Hematopoietic multipotent progenitor cell treated with erythropoietin and hydrocortisone succinate and interleukin-3 and kit ligand, for 15 days (in vitro differentiated cells): ENCODE data around the gene TEKT4.
"Not testable (repeated sequence)": the region's sequence is repeated elsewhere in the genome, so short reads cannot be mapped to it uniquely, and the experiment has no call there.

Source experiments
- DNase-seq: peaks from one replicate; pipeline ENCODE4 v3.0.0-alpha.2; 2015; ENCODE audit warnings: low spot score

TEKT4 gene

DNA sequence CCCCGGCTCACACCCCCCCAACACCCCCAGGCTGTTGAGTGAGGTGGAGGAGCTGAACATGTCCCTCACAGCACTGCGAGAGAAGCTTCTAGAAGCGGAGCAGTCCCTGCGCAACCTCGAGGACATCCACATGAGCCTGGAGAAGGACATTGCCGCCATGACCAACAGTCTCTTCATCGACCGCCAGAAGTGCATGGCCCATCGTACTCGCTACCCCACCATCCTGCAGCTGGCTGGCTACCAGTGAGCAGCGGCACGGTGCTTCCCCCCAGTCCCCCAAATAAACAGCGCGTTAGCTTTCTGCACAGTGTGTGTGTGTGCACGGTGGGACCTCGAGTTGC lies 5.3 kb downstream of the TEKT4 start:
- no peak for DNase-seq

DNA sequence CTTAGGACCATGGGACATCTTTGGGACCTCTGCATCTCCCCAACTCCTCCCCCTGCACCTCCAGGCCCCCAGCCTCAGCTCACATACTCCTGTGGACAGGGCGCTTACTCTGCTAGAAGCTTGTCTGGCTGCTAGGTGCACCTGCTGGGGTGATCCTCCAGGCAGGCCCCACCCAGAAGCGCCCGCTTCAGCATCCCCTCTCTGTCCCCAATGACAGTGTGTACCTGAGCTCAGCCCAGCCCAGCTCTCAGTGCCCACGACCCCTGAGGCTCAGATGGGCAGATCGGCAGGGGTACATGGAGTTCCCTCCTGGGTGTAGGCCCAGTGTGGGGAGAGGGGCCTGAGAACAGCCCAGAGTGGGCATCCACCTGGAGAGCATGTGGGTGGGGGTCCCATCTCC lies 5.9 kb downstream of the TEKT4 start:
- DNase-seq, result no peak

DNA sequence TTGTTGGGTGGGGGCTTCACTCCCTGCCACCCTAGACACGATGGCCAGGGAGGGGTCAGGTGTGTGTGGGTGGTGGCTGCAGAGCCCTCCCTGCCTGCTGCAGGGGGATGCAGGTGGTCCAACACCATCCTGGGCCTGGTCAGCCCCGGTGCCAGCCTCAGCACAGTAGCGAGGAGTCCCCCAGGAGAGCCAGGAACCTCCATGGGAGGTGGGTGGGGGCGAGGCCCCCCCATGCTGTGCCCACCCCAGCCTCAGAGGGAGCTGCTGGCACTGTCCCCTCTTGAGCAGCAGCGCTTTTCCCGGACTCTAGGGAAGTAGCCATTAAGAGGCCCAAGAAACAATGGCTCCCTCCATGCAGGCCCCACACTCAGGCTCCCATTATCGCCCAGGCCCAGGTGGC lies 7.3 kb downstream of the TEKT4 start:
- DNase-seq, result not testable (repeated sequence)

DNA sequence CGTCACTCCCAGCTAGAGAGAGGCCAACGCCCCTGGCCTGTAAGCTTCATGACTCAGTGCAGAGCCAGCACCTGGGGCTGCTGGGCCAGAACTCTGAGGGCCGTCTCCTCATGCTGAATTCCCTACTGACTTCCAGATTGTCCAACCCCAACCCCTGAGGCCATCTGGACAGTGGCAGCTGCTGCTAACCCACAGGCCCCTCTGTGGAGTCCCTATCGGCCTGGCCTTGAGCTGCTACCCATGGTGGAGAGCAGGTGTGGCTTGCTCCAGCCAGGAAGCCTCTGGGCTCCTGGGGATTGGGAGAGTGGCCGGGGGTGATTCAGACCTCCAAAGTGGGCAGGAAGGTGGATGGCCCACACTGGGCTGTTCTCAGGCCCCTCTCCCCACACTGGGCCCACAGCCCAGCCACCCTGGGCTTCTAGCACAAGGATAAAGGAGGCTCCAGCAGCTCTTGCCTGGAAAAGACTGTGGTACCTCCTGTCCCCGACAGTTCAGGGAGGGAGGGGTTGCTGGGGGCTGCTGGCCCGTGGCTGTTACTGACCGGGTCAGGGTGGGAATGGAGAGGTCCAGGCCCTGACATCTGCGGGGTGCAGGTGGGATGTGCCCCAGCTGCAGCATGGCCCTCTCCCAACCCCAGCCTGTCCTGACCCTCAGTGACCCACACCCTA lies 8.2 kb downstream of the TEKT4 start:
- no peak for DNase-seq

DNA sequence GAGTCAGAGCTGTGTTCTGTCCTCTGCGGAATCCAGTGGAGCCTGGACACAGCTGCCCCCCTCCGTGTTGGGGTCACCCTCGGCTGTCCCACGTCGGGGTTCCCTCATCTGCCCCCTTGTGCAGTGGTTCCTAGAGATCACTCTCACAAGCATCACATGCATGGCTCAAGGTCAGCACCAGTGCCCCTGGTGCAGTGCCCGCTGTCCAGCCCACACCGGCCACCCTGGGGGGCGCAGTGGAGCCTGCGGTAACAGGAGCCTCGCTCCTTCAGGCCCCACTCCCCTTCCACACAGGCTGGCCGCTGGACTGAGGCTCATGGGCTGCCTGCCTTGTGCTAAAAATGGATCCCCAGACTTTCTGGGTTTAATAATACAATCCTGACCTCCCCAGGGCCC lies 8.8 kb downstream of the TEKT4 start:
- no peak for DNase-seq

DNA sequence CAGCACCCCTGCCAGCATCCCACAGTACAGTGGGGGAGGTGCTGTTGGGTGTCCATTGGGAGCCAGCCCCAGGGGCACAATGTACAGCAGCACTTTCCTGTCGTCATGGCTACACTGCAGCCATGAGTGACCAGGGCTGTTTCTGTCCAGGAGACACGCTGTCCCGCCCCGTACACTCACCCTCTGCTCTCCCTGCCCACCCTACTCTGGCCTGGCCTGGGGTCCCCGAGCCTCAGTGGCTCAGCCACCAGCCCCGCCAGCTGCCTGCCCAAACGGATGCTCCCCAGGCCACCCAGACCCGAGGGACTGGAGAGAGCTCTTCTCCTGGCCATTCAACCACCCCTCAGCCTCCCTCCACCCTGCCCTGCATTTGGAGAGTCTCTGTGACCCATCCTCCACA lies 9.3 kb downstream of the TEKT4 start:
- no peak for DNase-seq

DNA sequence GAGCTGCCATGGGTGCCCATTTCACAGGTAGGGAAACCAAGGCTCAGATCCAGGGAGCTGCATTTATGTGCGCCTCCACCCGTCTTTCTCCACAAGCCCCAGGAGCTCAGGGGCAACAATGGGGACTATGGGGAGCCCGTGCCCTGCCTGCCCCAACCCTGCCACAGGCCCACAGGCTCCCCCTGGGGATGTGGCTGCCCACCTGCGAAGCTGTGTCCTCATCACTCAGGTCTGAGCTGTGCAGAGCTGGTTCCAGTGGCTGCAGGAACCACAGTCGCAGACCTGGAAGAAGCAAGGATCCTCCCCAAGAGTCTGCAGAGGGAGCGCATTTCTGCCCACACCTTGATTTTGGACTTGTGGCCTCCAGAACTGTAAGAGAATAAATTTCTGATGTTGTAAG lies 9.8 kb downstream of the TEKT4 start:
- DNase-seq, result no peak

DNA sequence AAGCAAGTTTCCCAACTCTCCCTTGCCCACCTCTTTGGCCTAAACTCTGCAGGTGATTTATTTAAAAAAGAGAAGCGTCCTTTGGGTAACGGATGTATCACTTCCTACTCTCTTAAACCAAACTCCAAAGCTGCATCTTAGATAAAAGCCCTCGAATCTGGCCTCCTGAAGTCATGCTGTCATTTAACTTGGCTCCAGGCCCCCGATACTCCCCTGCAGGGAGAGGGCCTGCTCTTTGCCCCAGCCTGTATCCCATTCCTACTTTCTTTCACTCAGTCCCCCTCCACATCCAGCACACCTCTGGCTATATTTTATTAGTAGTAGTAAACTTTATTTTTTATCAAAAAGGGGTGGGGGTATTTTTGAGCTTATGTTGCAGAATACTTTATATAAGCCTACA lies 19.0 kb downstream of the TEKT4 start:
- no peak for DNase-seq

DNA sequence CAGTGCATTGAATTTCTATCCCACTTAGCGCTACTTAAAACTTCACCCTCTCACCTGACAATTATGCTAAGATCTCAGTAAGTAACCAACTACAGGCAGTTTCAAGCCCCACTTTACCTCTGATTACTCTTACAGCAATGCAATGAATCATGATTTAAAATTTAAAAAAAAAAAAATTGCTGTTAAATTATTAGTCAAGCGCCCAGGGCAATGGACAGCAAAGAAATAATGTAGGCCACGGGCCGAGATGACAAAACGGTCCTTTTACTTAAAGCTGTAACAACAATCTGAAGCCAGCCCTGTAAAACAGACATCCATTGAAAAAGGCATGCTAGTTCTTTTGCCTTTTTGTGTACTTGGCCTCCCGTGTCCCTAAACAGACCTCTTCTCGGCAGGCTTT lies 24.0 kb downstream of the TEKT4 start:
- not testable (repeated sequence) for DNase-seq

DNA sequence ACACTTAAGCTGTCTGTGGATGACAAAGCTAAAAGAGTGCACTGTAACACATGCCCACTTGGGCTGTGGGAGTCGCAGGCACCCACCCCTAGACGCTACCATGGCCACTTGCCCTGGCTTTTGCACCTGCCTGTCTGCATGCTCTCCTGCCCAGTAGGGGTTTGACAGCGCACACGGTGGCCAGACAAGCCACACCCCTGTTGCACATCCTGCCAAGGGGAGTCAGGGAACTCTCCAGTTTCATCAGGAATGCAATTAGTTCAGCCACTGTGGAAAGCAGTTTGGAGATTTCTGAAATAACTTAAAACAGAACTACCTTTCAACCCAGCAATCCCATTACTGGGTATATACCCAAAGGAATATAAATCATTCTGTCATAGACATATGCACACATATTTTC lies 35.7 kb downstream of the TEKT4 start:
- DNase-seq, result not testable (repeated sequence)

DNA sequence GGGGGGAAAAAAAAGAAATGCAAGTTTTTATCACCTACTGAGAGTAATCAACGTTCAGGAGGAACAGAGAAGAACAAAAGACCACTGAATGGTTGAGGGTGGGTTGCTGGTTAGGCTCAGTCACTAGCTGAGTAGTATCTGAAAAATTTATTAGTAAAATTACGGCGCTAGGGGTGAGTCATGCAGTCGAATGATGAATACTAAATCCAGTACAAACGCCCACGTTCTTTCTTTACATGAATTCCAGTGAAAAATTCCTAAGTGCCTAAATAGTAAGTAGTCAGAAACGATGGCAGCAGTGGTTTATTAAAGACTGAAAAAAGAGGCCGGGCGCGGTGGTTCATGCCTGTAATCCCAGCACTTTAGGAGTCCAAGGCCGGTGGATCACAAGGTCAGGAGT lies 52.0 kb downstream of the TEKT4 start:
- DNase-seq, result no peak

DNA sequence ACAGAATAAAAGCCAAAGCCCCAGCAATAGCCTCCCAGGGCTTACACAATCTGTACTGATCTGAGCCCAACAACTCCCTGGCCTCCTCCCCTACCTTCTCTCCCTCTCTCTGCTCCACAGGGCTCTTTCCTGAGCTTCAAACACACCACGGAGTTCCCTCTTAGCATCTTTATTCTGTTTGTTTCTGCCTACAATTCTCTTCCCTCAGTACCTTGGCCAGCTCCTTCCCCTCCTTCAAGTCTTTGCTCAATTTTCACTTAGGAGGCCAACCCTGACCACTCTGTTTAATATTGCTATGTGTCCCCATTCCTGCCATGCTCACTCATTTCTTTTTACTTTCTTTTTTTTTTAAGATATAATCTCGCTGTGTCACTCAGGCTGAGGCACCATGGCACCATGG lies 53.8 kb downstream of the TEKT4 start:
- DNase-seq, result not testable (repeated sequence)
